GM18508 (cell line): ENCODE measurements around the gene FBXW2.

Source experiments
- ATAC-seq: cut with Tn5 transposase; IDR thresholded peaks from one replicate; pipeline ENCODE4 v1.9.1; 2021; ENCODE audit warnings: moderate number of reproducible peaks; ENCODE audit not compliant: insufficient read depth, unreplicated experiment

The FBXW2 gene

DNA sequence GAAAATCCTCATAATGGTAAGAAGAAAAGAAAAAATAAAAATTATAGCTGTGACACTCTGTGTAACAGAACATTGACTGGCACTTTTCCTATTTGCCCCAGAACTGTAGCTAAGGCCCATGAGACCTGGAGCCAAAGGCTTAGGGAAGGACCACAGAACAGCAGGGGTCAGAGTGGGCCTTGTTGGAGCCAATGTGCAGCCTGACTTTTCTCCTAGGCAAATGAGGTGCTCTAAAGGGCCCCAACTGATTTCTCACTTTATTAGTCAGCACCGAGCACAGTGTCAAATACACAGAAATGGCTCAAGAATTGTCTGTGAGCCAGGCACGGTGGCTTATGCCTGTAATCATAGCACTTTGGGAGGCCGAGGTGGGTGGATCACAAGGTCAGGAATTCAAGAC lies 74.9 kb downstream of the FBXW2 start:
- no peak for ATAC-seq

DNA sequence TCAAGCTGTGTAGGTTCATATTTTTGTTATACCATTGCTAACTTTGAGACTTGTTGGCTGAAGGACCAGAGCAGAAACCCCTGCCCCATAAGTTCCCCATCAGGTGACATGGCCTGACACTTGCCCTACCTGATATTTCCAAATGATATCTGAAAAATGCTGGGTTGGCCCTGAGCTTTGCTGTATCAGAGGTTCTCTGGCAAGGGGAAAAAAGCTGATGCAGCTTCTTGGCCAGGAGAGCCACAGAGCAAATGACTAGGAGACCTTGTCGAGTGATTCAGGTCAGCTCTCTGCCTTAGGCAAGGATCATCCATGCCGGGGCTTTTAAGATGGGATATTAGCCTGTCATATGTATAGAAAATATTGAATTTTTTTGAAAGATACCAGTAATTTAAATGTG lies 76.0 kb downstream of the FBXW2 start:
- no peak for ATAC-seq

DNA sequence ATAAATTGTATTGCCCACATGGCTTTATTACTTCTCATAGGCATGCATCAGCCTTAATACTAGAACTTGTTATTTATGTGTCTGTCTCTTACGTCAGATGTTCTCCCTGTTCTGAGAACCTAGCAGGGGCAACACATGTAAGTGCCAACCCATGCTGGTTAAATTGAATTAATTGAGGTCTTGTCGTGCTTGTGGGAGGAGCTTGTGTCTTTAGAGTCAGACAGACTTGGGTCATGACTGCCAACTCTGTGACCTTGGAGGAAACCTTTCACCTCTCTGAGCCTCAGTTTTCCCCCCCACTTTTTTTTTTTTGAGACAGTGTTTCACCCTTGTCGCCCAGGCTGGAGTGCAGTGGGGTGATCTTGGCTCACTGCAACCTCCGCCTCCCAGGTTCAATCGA lies 76.7 kb downstream of the FBXW2 start:
- no peak for ATAC-seq

DNA sequence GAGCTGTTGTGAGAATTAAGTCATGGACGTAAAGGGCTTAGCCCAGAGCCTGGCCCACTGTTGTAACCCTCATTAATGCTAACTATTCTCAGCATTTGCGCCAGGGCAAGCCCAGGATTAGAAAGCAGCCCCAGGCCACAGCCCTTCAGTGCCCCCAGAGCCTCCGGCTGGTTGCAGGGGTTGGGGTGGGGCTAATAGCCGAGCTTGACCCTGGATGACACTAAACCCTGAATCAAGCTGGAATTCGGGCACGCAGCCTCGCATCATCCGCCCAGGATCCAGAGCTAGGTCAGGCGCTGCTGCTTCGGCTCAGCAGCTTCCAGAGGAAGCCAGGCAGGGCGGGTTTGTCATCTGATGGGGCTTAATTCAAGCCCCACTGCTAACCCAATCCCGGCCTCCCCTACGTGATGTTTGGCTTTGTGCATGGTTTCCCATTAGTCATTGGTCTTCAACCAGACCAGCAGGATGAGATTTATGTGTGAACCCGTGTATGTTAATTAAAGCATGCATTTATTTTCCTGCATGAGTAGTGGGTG lies 77.8 kb downstream of the FBXW2 start:
- no peak for ATAC-seq

DNA sequence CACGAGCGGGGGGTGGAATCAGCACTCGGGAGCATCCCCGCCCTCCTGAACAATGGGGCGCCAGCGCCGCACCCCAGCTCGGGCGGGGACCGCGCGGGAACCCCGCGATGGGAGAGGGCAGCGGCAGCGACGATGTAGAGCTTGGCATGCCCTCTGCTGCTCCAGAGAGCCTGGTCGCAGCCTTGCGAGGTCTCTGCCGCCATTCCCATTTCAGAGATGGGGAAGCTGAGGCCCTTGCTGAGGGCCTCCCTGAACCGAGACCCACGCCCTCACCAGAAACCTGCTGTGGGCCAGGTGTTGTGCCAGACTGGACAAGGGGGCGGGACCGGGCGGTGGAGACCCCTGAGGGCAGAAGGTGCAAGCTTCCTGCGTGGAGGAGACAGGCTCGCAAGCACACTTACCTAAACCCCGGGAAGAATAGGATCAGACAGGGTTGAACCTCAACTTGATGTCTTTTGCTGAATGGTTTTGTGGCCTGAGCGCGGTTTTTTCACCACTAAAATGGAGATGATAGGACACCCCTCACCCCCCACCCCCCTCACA lies 78.3 kb downstream of the FBXW2 start:
- no peak for ATAC-seq

DNA sequence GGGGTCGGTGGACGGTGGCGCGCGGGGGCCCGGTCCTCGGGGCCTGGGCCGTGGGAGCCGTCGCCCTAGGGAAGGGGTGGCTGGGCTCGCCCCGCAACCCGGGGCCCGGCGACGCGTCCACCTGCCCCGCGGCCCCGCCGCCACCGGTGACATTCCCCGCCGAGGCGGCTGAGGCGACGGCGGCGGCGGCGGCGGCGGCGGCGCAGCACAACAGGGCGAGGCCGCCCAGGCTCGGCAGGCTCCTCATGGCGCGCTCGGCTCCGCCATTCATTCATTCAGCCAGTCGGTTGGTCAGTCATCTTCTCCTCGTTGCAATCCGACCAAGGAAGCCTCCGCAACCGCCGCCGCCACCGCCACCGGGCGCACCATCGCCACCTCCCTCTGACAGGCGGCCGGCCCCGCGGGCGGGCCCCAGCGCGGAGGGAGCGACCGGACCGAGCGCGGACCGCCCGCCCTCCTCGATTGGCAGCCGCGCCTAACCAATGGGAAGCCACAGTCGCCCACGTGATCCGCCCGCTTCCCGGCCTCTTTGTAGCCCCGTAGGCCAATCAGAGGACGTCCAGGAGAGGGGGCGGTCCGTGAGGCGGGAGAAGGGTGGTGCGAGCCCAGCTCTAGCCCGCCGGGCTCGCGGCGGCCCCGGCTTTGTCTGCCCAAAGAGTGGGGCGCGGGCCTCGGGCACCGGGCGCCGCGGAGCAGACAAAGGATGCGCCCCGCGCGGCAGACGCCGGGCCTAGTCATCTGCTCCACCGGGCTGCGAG lies 78.9 kb downstream of the FBXW2 start, which contains the start of gene MEGF9:
MEGF9 (minus strand) TSS at position 383 of the 758 bp plus-strand sequence; CDS start at position 271, 112 bp downstream.
- peak; percentile 91 for ATAC-seq

DNA sequence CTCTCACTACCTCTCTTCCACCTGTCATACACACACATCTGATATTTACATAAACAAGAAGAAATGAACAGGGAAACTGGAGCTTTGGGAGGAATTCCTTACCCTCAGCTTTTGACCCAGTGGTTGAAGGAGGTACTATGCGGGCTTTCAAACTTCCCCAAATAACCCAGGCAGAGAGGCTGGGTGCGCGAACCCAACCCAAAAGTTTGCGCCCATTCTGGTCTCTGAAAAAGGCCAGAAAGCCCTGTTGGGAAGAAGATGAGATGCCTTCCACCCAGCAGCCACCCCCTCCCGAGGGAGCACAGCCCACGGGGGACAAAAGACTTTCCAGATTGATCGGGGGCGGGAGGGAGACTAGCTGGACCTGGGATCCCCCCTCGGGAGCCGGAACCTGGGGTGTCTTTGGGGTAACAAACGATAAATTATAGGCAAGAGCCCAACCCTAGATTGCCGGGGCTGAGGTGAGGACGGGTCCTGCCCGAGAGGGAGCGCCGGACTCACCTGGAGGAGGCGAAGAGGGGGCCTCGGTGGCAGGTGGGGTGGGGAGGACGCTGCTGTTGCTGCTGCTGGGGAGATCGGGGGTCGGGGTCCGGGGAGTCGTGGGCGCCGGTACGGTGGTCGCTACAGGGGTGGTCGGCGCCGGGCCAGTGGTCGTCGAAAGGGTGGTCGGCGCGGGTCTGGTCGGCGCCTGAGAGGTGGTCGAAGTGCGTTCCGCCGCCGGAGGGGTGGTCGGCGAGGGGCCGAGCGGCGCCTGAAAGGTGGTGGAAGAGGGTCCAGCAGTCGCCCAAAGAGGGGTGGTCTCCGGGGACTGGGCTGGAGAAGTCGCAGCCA lies 79.7 kb downstream of the FBXW2 start:
- no peak for ATAC-seq

DNA sequence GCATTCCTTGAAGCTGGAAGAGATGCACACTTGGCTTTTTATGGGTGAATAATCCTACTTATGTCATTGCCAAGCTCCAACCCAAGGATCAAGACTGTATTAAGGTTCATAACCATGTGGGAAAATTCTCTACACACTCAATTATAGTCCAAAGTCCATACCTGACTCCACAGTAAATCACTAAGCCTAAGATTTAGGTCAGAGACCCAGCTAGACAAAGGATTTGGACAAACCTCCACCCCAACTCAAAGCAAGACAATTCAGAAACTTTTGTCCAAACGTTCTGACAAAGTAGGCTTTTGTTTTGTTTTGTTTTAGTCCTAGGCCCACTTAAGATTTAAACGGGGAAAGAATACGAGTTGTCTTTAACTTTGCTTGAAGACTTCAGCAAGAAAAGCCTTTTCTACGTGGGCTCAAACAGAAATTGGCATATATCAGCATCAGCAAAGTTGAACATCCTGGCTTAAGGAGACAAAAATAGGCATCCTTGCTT lies 80.6 kb downstream of the FBXW2 start:
- ATAC-seq: no peak

DNA sequence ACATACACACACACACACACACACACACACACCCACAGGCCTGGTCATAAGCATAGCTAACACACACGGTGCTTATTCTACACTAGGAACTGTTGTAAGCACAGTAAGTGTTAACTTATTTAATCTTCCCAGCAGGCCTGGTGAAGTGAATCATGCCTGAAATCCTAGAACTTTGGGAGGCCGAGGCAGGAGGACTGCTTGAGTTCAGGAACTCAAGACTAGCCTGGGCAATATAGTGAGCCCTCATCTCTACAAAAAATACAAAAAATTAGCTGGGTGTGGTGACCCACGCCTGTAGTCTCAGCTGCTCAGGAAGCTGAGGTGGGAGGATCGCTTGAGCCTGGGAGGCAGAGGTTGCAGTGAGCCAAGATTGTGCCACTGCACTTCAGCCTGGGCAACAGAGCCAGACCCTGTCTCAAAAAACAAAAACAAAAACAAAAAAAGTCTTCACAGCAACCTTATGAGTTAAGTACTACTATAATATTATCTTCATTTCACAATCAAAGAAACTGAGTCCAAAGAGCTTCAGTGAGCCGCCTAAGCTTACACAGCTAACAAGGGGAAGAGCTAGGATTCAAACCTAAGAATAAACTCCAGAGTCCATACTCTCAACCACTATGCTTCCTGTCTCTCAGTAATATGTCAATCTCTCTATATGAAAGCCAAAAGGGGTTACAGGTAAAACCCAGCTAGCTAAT lies 81.2 kb downstream of the FBXW2 start:
- ATAC-seq: no peak

DNA sequence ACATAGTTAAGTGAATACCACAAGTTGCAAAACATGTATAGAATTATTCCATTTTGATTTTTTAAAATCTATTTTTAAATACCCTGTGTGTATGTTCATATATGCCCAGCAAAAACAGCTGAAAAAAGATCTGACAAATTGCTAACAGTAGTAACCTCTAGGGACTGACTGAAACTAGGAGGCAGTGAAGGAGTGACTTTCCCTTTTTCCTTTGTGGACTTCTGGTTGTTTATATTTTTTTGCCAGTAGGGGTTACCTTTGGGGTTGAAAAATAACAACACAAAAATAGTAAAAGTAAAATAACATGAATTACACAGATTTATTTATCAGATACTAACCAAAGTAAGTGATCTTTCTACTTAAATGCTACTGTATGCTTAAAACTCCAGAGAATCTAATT lies 81.9 kb downstream of the FBXW2 start:
- no peak for ATAC-seq

DNA sequence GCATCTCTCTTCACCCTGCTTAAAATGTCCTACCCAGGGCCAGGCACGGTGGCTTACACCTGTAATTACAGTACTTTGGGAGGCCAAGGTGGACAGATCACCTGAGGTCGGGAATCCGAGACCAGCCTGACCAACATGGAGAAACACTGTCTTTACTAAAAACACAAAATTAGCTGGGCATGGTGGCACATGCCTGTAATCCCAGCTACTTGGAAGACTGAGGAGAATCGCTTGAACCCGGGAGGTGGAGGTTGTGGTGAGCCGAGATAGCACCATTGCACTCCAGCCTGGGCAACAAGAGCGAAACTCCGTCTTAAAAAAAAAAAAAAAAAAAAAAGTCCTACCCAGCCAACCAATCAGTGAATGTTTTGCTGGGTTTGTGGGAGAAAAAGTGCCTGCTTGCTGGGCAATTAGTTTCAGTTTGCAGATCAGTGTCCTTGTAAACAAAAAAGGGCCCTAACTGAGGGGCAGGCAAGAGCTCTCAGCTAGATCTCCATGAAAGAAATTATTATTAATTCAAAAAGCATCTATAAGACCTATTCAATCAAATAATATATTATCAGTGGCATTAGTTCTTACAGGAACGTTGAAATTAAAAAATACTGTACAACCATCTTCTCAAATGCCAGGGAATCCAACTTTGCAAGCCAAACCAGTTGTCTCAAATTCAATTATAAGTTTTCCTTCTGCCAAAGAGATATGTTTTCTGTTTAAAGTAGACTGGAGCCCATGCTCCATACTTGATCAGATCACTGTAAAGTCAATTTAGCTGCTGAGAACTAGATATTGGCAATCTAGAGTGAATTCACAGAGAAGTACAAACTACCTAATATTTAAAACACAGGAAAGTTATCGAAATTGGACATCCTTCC lies 82.9 kb downstream of the FBXW2 start:
- ATAC-seq: no peak

DNA sequence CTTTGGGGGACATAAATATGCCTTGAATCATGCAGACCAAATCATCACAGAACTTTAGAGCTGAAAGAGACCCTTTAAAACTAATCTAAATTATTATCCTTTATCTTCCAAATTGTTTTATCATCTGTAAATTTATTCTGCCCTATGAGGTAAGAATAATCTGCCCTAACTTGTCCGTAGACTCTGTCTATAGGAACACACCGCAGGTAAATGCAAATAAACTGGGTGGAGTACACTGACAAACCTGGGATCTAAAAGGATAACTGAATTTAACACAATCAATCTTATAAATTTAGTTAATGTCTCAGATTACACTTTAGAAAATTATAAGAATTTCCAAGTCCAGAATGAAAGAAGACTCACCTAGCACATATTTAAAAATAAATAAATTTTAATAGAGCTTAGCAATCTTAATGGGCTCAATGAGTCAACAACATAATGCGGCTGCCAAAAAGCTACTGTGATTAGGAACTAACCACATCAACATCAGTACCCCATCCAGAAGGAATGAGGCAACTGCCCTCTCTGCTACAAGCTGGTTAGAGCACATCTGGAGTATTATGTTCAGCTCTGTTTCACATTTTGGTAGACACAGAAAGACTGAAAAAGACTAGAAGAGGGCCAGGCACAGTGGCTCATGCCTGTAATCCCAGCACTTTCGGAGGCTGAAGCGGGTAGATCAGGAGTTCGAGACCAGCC lies 84.5 kb downstream of the FBXW2 start:
- no peak for ATAC-seq

DNA sequence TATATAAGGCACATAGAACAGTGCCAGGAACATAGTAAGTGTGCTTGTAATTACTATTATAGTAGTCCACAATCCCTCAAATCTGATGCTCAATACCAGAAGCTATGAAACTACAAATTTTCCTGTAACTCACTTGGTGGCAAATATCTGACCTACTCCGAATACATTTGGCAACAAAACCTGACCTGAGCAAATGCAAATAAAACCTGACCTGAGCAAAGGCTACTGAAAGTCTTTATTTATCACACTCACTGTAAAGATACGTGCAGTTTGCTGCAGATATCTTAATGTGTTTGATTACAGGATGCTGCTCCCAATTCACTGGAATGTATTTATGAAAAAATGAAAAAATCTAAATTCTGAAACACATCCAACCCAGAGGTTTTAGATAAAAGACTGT lies 86.0 kb downstream of the FBXW2 start:
- no peak for ATAC-seq
